Epithelial cell of proximal tubule (primary cell): ENCODE measurements around the gene EGFR. TPM values are rescaled to one million over a fixed set of nuclear protein-coding genes. Genes with fewer than 3 reads are reported as not detected.

Source experiments
- DNase-seq: peaks from one replicate; pipeline ENCODE4 v3.0.0-alpha.2; 2011; ENCODE audit warnings: low read depth
- H3K4me3 ChIP-seq: 2 replicates; pipeline ENCODE4 v1.5.1; 2011; ENCODE audit warnings: low read depth, mild to moderate bottlenecking, low read length
- total RNA-seq: library from RNA; depleted of rRNA; stranded (reverse); fragments of >200 nt; gene quantifications from 2 replicates; pipeline ENCODE4 v1.2.3, GENCODE V29; 2015
- TF ChIP-seq, protein P1 (sequence below): conservative IDR thresholded peaks from 2 replicates; pipeline ENCODE4 v1.5.1; 2012; ENCODE audit warnings: low read depth, mild to moderate bottlenecking, low read length

The EGFR gene
- total RNA-seq, 1 donor from 2014 or later, result 48.1 TPM

DNA sequence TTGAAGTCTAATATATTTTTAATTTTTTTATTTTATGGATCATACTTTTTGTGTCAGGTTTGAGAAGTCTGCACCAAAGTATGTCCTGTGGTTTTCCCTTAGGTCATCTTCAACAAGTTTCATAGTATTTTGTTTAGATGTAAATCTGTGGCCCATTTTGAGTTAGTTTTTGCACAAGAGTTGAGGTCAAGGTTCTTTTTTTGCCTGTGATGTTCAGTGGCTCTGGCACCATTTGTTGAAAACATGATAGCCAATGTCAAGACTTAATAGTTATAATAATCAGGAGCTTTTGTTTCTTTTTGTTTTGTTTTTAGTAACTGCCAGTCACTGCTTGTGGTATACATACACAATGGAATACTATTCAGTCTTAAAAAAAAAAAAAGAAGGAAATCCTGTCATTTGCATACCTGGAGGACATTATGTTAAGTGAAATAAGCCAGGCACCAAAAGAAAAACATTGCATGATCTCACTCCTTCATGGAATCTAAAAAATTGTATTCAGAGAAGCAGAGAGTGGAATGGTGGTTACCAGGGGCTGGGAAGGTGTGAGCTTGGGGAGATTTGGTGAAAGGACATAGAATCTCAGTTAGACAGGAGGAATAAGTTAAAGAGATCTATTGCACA is 61.3 kb downstream of the EGFR start:
- no peak overlapping the region for H3K4me3 ChIP-seq
- DNase-seq, result no peak
- TF ChIP-seq, protein P1, sequence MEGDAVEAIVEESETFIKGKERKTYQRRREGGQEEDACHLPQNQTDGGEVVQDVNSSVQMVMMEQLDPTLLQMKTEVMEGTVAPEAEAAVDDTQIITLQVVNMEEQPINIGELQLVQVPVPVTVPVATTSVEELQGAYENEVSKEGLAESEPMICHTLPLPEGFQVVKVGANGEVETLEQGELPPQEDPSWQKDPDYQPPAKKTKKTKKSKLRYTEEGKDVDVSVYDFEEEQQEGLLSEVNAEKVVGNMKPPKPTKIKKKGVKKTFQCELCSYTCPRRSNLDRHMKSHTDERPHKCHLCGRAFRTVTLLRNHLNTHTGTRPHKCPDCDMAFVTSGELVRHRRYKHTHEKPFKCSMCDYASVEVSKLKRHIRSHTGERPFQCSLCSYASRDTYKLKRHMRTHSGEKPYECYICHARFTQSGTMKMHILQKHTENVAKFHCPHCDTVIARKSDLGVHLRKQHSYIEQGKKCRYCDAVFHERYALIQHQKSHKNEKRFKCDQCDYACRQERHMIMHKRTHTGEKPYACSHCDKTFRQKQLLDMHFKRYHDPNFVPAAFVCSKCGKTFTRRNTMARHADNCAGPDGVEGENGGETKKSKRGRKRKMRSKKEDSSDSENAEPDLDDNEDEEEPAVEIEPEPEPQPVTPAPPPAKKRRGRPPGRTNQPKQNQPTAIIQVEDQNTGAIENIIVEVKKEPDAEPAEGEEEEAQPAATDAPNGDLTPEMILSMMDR, result no peak

DNA sequence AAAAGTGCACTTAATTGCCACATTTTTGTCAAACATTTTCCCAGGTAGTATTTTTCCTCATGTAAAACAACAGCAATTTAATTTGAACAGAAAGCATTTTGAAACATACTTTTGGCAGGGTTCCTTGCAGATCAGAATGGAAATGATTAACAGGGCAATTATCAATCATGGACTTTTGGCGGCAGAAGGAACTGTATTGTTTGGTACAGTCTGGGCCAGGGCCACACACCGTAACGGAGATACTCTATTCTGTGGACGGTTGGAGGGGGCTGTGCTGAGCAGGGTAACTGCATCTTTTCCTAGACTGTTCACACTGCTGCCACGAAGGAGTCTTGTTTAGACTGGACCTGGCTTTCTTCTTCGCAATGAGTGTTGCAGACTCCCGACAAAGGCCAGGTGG is 62.3 kb downstream of the EGFR start:
- H3K4me3 ChIP-seq, result no peak overlapping the region
- no peak for DNase-seq
- TF ChIP-seq, protein P1, result no peak

DNA sequence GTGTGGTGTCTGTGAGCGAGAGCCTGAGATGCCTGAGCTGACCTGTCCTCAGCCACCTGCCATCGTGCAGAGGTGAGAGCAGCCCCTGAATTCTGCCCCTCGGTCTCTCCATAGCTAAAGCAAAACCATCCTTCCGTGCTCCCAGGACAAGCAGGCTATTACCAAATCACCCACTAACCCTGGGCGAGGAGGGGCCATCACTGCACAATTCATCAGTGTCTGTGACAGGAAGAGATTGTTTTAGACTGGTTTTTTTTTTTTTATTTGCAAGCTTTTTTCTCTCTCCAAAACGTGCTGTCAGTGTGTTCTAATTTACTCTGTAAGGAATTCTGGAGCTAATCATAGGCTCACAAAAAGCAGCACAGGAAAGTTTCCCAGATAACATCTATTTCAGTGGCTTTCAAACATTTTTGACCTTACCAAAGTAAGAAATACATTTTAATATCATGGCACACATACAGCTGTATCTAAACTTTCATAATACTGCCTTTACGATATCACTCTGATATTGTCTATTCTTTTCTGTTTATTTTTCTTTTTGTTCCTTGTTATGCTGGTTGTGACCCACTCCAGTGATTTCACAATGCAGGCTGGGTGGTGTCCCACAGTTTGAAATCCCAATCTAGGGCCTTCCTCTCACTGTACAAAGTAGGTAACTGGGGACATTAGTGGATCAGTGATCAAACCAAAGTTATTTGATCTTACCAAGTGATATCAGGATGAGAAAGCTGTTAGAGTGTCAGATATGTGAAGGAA is 62.8 kb downstream of the EGFR start:
- DNase-seq, result no peak
- no peak overlapping the region for H3K4me3 ChIP-seq
- TF ChIP-seq, protein P1, result no peak

DNA sequence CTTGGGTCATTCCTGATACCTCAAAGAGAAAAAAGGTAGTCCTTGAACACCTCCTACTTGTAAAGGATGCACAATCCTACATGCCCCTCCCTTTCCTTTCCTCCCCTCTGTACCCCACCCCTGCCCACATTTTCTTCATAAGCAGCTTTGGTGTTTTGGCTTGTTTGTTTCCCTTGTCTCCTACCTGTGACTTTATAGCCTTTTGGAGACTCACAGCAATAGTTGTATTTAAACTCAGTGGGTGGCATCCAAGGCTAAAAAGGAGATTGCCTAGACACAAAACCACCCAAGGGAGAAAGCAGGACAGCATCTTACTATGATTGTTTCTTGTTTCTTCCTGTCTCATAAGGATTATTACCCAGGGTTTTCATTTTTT is 63.4 kb downstream of the EGFR start:
- TF ChIP-seq, protein P1, result no peak
- H3K4me3 ChIP-seq, result no peak overlapping the region
- no peak for DNase-seq

DNA sequence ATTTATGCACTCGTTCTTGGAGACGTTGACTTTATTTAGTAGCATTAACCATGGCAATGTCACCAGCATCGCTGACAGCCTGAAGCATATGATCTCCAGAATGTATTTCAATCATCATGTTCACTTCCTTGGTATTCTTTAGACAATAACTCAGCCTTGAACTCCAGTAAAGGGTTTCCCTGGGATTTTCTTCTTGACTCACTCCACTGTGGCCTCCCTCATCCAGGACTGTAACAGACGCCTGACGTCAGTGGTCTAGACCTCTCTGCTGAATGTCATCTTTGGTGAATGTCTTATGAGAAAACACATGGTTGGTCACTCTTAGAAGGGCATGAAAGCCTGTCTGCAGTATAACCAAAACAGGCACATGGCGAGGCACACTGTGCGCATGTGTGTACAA is 64.4 kb downstream of the EGFR start:
- no peak overlapping the region for H3K4me3 ChIP-seq
- no peak for DNase-seq
- TF ChIP-seq, protein P1, result no peak

DNA sequence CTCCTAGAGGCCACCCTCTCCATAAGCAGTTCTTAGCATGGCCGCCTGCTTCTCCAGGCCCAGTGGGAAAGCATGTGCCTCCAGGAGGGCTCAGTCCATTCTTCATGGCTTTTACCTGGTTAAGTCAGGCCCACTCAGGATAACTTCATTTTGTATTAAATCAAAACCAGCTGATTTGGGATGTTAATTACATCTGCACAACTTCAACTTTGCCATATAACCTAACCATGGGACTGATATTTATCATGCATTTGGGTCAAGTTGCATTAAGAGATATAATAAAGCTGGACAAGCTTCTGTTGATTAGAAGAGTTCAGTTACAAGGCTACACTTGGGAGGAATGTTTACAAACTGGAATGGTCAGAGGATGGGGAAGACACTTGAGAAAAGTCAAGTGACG is 65.5 kb downstream of the EGFR start:
- no peak overlapping the region for H3K4me3 ChIP-seq
- no peak for DNase-seq
- TF ChIP-seq, protein P1, result no peak
